HG03457 (cell line): ENCODE measurements around the gene RASGRP1.

Experiments
- ATAC-seq: cut with Tn5 transposase; IDR thresholded peaks from one replicate; pipeline ENCODE4 v1.9.1; 2021; ENCODE audit warnings: moderate number of reproducible peaks; ENCODE audit not compliant: unreplicated experiment

The RASGRP1 gene

GRCh38 chr15:38508647-38509046 lies 56.0 kb downstream of the RASGRP1 start:
- ATAC-seq, result no peak

- ATAC-seq, result no peak
Observed at GRCh38 chr15:38507570-38507969, 57.0 kb downstream of the RASGRP1 start.

- no peak for ATAC-seq
Observed at GRCh38 chr15:38506997-38507396, 57.6 kb downstream of the RASGRP1 start.

GRCh38 chr15:38504680-38505467 lies 59.7 kb downstream of the RASGRP1 start:
- no peak for ATAC-seq

- no peak for ATAC-seq
Observed at GRCh38 chr15:38503496-38503895, 61.1 kb downstream of the RASGRP1 start.

GRCh38 chr15:38499651-38500050 lies 65.0 kb downstream of the RASGRP1 start:
- ATAC-seq, result no peak

- ATAC-seq, result no peak
Observed at GRCh38 chr15:38496151-38496550, 68.5 kb downstream of the RASGRP1 start.

- no peak for ATAC-seq
Observed at GRCh38 chr15:38490242-38490922, 74.2 kb downstream of the RASGRP1 start.

- no peak for ATAC-seq
Observed at GRCh38 chr15:38487378-38487777, 77.2 kb downstream of the RASGRP1 start.

- no peak for ATAC-seq
Observed at GRCh38 chr15:38486936-38487335, 77.7 kb downstream of the RASGRP1 start.

- no peak for ATAC-seq
Observed at GRCh38 chr15:38482572-38482971, 82.0 kb downstream of the RASGRP1 start.

GRCh38 chr15:38481761-38482160 lies 82.9 kb downstream of the RASGRP1 start:
- ATAC-seq, result no peak

GRCh38 chr15:38481113-38481512 lies 83.5 kb downstream of the RASGRP1 start:
- no peak for ATAC-seq

GRCh38 chr15:38479756-38480155 lies 84.9 kb downstream of the RASGRP1 start:
- no peak for ATAC-seq

GRCh38 chr15:38479266-38479665 lies 85.3 kb downstream of the RASGRP1 start:
- no peak for ATAC-seq

- no peak for ATAC-seq
Observed at GRCh38 chr15:38477637-38478036, 87.0 kb downstream of the RASGRP1 start.

GRCh38 chr15:38476120-38476519 lies 88.5 kb downstream of the RASGRP1 start:
- no peak for ATAC-seq

- ATAC-seq, result no peak
Observed at GRCh38 chr15:38475361-38475760, 89.3 kb downstream of the RASGRP1 start.

- peak; percentile 94 for ATAC-seq
Observed at GRCh38 chr15:38474155-38474757, 90.4 kb downstream of the RASGRP1 start.

- no peak for ATAC-seq
Observed at GRCh38 chr15:38471974-38472373, 92.6 kb downstream of the RASGRP1 start.

GRCh38 chr15:38470816-38471215 lies 93.8 kb downstream of the RASGRP1 start:
- no peak for ATAC-seq

- ATAC-seq, result no peak
Observed at GRCh38 chr15:38464675-38465074, 99.9 kb downstream of the RASGRP1 start.
